Measurements from ENCODE around the gene SSTR4.

Gene SSTR4

GRCh38 chr20:23079016-23079351 lies 43.9 kb downstream of the SSTR4 start:
- no peaks in the 10 kb centered on the region for H3K4me1 Mint-ChIP-seq (ENCODE audit: low read depth)

DNA sequence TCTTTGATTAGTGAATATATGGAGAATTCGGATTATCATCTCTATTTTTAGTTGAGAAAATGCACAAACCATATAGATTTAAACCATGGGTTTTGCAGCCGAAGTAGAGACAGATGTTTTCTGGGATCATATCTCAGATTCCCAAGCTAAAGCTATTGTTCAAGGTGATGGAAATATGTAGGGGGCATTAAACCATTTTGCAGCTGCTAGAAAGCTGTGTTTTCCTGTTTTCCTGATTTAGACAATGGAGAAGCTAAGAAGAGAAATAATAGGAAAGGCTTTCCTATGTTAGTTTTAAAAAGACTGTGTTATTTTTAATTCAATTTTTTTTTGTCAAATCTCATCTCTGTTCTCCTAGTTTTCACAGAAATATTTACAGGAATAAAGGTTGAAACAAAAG lies 44.8 kb downstream of the SSTR4 start:
- Mint-ChIP-seq H3K27me3 (no peaks in the 10 kb centered on the region), H3K36me3 (no peaks in the 10 kb centered on the region), H3K9me3 (ENCODE audit: low read depth) (no peaks in the 10 kb centered on the region), H3K27ac (no peak overlapping the region), H3K4me3 (no peak overlapping the region), H3K4me1 (ENCODE audit: low read depth) (no peaks in the 10 kb centered on the region)

More at GRCh38 chr20:23079016-23079351, 43.9 kb downstream of the SSTR4 start:
- no peaks in the 10 kb centered on the region for H3K27me3 Mint-ChIP-seq
- H3K36me3 Mint-ChIP-seq: no peaks in the 10 kb centered on the region
- H3K4me3 Mint-ChIP-seq: no peak overlapping the region
- no peaks in the 10 kb centered on the region for H3K9me3 Mint-ChIP-seq (ENCODE audit: low read depth)
- no peak overlapping the region for H3K27ac Mint-ChIP-seq

- Mint-ChIP-seq H3K9me3 (ENCODE audit: low read depth) (no peaks in the 10 kb centered on the region), H3K4me1 (ENCODE audit: low read depth) (no peaks in the 10 kb centered on the region), H3K36me3 (no peaks in the 10 kb centered on the region), H3K27me3 (no peaks in the 10 kb centered on the region), H3K27ac (no peak overlapping the region), H3K4me3 (no peak overlapping the region)
These were observed 45.4 kb downstream of the SSTR4 start for GRCh38 chr20:23080521-23080920.

GRCh38 chr20:23081263-23081819 lies 46.2 kb downstream of the SSTR4 start:
- H3K27ac Mint-ChIP-seq: no peak overlapping the region
- no peaks in the 10 kb centered on the region for H3K4me1 Mint-ChIP-seq (ENCODE audit: low read depth)

GRCh38 chr20:23082846-23083552 lies 47.9 kb downstream of the SSTR4 start:
- no peak overlapping the region for H3K4me3 Mint-ChIP-seq
- H3K4me1 Mint-ChIP-seq (ENCODE audit: low read depth): no peaks in the 10 kb centered on the region
- H3K27me3 Mint-ChIP-seq: no peaks in the 10 kb centered on the region
- no peaks in the 10 kb centered on the region for H3K9me3 Mint-ChIP-seq (ENCODE audit: low read depth)
- no peak overlapping the region for H3K27ac Mint-ChIP-seq
- no peaks in the 10 kb centered on the region for H3K36me3 Mint-ChIP-seq

More at GRCh38 chr20:23081263-23081819, 46.2 kb downstream of the SSTR4 start:
- H3K27me3 Mint-ChIP-seq: no peaks in the 10 kb centered on the region
- no peaks in the 10 kb centered on the region for H3K36me3 Mint-ChIP-seq
- no peaks in the 10 kb centered on the region for H3K9me3 Mint-ChIP-seq (ENCODE audit: low read depth)
- H3K4me3 Mint-ChIP-seq: no peak overlapping the region

DNA sequence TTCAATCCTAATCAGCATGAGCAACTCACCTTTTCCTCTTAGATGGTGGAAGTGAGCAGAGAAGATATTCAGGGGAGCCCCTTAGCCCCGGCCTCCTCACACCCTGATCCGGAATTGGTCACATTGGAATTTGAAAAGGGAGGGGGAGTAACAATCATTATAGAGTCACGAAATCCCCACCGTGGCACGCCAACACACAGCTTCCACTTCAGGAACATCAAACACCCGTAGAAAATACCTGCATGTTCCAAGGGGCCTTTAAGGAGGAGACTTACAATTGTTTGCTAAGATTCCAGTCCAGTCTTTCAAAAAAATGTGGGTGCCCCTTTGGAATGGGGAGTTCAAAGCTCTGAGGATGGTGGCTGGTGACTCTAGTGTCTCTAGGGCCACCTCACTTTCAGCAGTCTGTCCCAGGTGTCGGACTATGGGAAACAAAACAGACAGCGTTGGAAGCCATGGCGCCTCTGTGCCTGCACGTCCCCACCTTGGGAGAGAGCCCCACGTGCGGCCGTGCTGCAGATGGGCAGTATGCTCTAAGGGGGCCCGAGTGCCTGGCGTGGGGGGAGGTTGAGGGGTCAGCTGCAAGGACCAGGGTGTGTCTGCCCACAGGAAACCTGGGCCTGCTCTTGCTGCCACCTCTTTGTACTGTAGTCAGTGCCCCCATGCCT lies 48.6 kb downstream of the SSTR4 start:
- H3K27me3 Mint-ChIP-seq: no peaks in the 10 kb centered on the region
- no peaks in the 10 kb centered on the region for H3K4me1 Mint-ChIP-seq (ENCODE audit: low read depth)
- H3K36me3 Mint-ChIP-seq: no peaks in the 10 kb centered on the region
- H3K9me3 Mint-ChIP-seq (ENCODE audit: low read depth): no peaks in the 10 kb centered on the region
- no peak overlapping the region for H3K4me3 Mint-ChIP-seq
- no peak overlapping the region for H3K27ac Mint-ChIP-seq

DNA sequence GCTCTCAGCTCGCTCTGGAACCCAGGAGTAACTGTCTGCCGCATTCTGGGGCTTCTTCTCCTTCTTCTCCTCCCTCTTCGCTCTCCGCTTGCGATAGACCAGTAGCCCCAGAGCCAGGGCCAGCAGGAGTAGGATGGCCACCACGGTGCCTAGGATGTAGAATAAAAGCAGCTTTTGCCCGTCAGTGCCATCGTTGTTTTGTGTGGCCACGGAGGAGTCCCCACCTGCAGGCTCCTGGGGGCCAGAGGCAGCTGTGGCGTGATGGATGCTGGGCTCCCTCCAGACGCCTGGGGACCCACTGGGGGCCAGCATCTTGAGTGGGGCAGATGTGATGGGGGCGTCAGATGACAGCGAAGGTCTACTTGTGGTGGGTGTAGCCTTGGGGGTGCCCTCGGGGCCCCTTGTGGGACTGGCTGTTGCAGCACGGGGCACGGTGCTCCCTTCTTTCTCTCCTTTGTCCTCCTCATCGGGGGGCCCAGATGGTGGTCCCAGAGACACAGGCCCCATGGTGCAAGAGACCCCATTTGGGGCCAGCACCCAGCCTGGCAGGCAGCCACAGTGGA lies 49.3 kb downstream of the SSTR4 start:
- H3K27me3 Mint-ChIP-seq: no peaks in the 10 kb centered on the region
- no peaks in the 10 kb centered on the region for H3K9me3 Mint-ChIP-seq (ENCODE audit: low read depth)
- H3K4me1 Mint-ChIP-seq (ENCODE audit: low read depth): no peaks in the 10 kb centered on the region
- H3K27ac Mint-ChIP-seq: no peak overlapping the region
- H3K4me3 Mint-ChIP-seq: no peak overlapping the region
- H3K36me3 Mint-ChIP-seq: no peaks in the 10 kb centered on the region

DNA sequence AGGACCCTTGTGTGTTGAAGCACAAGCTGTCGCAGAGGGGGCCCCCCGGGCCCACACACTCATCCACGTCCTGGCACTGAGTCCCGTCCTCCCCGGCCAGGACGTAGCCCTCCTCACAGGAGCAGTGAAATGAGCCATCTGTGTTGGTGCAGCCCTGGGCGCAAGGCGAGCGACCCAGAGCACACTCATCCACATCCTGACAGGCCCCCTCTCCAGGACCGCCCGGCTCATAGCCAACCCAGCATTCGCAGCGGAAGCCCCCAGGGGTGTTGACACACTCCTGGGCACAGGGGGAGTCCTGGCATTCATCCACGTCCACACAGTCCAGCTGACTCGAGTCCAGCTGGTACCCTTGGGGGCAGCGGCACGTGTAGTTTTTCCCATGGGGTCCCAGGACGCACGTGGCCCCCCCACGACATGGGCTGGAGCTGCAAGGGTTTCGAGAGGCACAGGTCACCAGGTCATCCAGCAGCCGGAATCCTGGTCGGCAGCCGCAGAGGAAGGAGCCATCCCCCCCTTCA lies 49.8 kb downstream of the SSTR4 start:
- Mint-ChIP-seq H3K9me3 (ENCODE audit: low read depth) (no peaks in the 10 kb centered on the region), H3K36me3 (no peaks in the 10 kb centered on the region), H3K27ac (no peak overlapping the region), H3K4me1 (ENCODE audit: low read depth) (no peaks in the 10 kb centered on the region), H3K27me3 (no peaks in the 10 kb centered on the region), H3K4me3 (no peak overlapping the region)

GRCh38 chr20:23085436-23086055 lies 50.4 kb downstream of the SSTR4 start:
- Mint-ChIP-seq H3K4me3 (no peak overlapping the region), H3K36me3 (no peaks in the 10 kb centered on the region), H3K27ac (no peak overlapping the region), H3K4me1 (ENCODE audit: low read depth) (no peaks in the 10 kb centered on the region), H3K27me3 (no peaks in the 10 kb centered on the region), H3K9me3 (ENCODE audit: low read depth) (no peaks in the 10 kb centered on the region)

DNA sequence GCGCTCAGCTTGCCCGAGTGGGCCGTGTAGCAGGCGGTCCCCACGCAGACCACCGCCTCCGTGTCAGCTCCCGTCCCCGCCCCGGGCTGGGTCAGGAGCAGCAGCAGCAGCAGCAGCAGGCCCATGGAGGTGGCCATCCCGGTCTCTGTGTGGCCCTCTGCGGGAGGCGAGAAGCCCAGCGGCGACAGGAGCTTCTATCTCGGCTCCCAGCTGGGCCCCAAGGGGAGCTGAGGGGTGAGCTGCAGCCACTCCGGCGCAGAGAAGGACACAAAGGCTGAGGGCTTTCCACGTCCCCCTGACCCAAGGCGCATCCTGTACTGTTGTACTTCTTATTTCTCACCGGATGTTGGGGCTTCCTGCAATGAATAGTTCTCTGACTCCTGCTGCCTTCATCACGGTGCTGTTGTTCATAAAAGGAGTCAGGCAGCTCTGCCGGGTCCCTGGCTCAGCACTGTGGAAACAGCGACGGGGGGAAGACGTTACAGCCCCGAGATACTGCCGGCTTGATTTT lies 51.0 kb downstream of the SSTR4 start, which contains the start of gene CD93:
TSS of gene CD93 (minus strand) at position 269 of the 511 bp plus-strand sequence. CDS start at position 137, 132 bp downstream.
- Mint-ChIP-seq H3K27ac (no peak within 1 kb of the TSS), H3K9me3 (ENCODE audit: low read depth) (no peaks in the 10 kb centered on the region), H3K36me3 (no peaks in the 10 kb centered on the region), H3K27me3 (no peaks in the 10 kb centered on the region), H3K4me1 (ENCODE audit: low read depth) (no peaks in the 10 kb centered on the region), H3K4me3 (no peak within 1 kb of the TSS)

DNA sequence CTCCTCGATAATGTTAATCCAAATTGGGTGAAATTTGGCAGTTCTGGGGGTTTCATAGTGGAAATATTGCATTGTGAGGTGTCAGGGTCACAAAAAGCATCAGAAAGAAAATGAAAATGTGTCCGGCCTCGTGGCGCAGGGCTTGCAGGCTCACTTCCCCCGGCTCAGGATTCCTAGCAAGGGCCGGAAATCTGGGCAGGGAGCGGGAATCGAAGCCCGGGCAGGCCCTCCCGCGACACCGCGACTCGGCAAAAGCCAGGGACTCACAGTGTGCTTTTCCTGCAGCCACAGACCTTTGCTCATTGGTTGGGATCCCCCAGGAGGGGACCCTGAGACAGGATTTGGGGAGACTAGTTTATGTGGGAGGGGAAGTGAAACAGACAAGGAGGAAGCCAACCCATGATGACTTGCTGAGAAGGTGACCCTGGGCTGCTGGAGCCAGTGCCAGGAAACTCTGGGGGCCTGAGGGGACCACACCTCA lies 51.9 kb downstream of the SSTR4 start:
- no peak overlapping the region for H3K27ac Mint-ChIP-seq
- H3K4me1 Mint-ChIP-seq (ENCODE audit: low read depth): no peaks in the 10 kb centered on the region
- no peak overlapping the region for H3K4me3 Mint-ChIP-seq
- no peaks in the 10 kb centered on the region for H3K27me3 Mint-ChIP-seq
- H3K36me3 Mint-ChIP-seq: no peaks in the 10 kb centered on the region
- H3K9me3 Mint-ChIP-seq (ENCODE audit: low read depth): no peaks in the 10 kb centered on the region

- Mint-ChIP-seq H3K4me1 (ENCODE audit: low read depth) (no peaks in the 10 kb centered on the region), H3K9me3 (ENCODE audit: low read depth) (no peaks in the 10 kb centered on the region), H3K27me3 (no peaks in the 10 kb centered on the region), H3K36me3 (no peaks in the 10 kb centered on the region), H3K4me3 (no peak overlapping the region), H3K27ac (no peak overlapping the region)
These were observed 52.6 kb downstream of the SSTR4 start for GRCh38 chr20:23087587-23088251.
